ENCODE measurements around the gene DDX10. TPM values are rescaled to one million over a fixed set of nuclear protein-coding genes. Genes with fewer than 3 reads are reported as not detected.

Gene DDX10
- total and polyA plus RNA-seq, 9 of the 15 experiments (the other 6 are each of a cell fraction or from before 2014, with no cell fraction given) = 33.9 to 94.6 (median 50.7) TPM

- TF ChIP-seq ZNF121 (CRISPR knock-in tag; conservative IDR thresholded peaks at IDR 0.05) (no peak), PTBP1 (IDR thresholded peaks at IDR 0.05; ENCODE audit: low read depth, low read length) (no peak), HMGN3 (IDR thresholded peaks at IDR 0.05; ENCODE audit: borderline replicate concordance, extremely low read depth, insufficient read length, low read depth, low read length) (no peak), RFX7 (CRISPR knock-in tag; IDR thresholded peaks at IDR 0.05) (no peak), CHD1 (IDR thresholded peaks at IDR 0.05; ENCODE audit: low read length) (no peak), ZNF561 (CRISPR knock-in tag; conservative IDR thresholded peaks at IDR 0.05) (no peak), ZNF318 (IDR thresholded peaks at IDR 0.05; ENCODE audit: borderline replicate concordance in 1 of 2, low read depth in 1 of 2) (no peak)
- TF ChIP-seq, protein P1, sequence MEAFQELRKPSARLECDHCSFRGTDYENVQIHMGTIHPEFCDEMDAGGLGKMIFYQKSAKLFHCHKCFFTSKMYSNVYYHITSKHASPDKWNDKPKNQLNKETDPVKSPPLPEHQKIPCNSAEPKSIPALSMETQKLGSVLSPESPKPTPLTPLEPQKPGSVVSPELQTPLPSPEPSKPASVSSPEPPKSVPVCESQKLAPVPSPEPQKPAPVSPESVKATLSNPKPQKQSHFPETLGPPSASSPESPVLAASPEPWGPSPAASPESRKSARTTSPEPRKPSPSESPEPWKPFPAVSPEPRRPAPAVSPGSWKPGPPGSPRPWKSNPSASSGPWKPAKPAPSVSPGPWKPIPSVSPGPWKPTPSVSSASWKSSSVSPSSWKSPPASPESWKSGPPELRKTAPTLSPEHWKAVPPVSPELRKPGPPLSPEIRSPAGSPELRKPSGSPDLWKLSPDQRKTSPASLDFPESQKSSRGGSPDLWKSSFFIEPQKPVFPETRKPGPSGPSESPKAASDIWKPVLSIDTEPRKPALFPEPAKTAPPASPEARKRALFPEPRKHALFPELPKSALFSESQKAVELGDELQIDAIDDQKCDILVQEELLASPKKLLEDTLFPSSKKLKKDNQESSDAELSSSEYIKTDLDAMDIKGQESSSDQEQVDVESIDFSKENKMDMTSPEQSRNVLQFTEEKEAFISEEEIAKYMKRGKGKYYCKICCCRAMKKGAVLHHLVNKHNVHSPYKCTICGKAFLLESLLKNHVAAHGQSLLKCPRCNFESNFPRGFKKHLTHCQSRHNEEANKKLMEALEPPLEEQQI (IDR thresholded peaks at IDR 0.05) = no peak
- TF ChIP-seq, protein P2, sequence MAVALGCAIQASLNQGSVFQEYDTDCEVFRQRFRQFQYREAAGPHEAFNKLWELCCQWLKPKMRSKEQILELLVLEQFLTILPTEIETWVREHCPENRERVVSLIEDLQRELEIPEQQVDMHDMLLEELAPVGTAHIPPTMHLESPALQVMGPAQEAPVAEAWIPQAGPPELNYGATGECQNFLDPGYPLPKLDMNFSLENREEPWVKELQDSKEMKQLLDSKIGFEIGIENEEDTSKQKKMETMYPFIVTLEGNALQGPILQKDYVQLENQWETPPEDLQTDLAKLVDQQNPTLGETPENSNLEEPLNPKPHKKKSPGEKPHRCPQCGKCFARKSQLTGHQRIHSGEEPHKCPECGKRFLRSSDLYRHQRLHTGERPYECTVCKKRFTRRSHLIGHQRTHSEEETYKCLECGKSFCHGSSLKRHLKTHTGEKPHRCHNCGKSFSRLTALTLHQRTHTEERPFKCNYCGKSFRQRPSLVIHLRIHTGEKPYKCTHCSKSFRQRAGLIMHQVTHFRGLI (CRISPR knock-in tag; IDR thresholded peaks at IDR 0.05) = no peak
Measured at GRCh38 chr11:108904480-108904879, 239.6 kb downstream of the DDX10 start (continued).
